Rectal smooth muscle tissue (tissue), 1 donor: ENCODE measurements around the gene DCUN1D1.

Experiments
- H3K27ac ChIP-seq: one replicate; pipeline ENCODE4 v1.7.0; 2013; ENCODE audit warnings: low read depth, low read length, inconsistent platforms
- H3K27me3 ChIP-seq: one replicate; pipeline ENCODE4 v1.7.0; 2013; ENCODE audit warnings: low read length; ENCODE audit not compliant: control insufficient read depth, insufficient read depth
- H3K36me3 ChIP-seq: one replicate; pipeline ENCODE4 v1.7.0; 2013; ENCODE audit warnings: low read length; ENCODE audit not compliant: control insufficient read depth, insufficient read depth
- H3K4me1 ChIP-seq: one replicate; pipeline ENCODE4 v1.7.0; 2013; ENCODE audit warnings: low read length; ENCODE audit not compliant: control insufficient read depth, insufficient read depth
- H3K4me3 ChIP-seq: one replicate; pipeline ENCODE4 v1.7.0; 2013; ENCODE audit warnings: low read length
- H3K9ac ChIP-seq: one replicate; pipeline ENCODE4 v1.7.0; 2013; ENCODE audit warnings: low read length

DCUN1D1 gene

GRCh38 chr3:182902236-182902635 lies 78.1 kb downstream of the DCUN1D1 start:
- peaks cover 6% of the 10 kb centered on the region for H3K36me3 ChIP-seq
- no peak overlapping the region for H3K4me3 ChIP-seq
- no peak overlapping the region for H3K9ac ChIP-seq
- no peaks in the 10 kb centered on the region for H3K27me3 ChIP-seq
- H3K4me1 ChIP-seq: no peaks in the 10 kb centered on the region
- no peak overlapping the region for H3K27ac ChIP-seq

DNA sequence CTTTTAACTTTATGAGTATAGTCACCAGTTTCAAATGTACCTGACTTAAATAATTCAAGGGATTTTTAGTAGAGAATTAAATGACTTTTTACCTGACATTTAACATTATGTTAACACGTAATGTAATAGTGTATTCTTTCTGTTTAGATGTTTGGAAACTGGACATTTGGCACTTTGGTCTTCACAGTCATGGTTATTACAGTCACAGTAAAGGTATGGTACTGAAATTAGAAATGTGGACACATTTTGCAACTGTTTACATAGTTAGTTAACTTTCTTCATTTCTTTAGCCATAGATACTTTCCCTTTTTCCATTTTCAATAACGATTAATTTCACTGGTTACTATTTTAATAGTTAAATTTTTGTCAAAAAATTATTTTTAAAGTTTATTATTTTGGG lies 83.8 kb downstream of the DCUN1D1 start:
- Histone ChIP-seq H3K9ac (no peak overlapping the region), H3K27ac (no peak overlapping the region), H3K4me1 (no peaks in the 10 kb centered on the region), H3K36me3 (peaks cover 5% of the 10 kb centered on the region), H3K4me3 (no peak overlapping the region), H3K27me3 (no peaks in the 10 kb centered on the region)

DNA sequence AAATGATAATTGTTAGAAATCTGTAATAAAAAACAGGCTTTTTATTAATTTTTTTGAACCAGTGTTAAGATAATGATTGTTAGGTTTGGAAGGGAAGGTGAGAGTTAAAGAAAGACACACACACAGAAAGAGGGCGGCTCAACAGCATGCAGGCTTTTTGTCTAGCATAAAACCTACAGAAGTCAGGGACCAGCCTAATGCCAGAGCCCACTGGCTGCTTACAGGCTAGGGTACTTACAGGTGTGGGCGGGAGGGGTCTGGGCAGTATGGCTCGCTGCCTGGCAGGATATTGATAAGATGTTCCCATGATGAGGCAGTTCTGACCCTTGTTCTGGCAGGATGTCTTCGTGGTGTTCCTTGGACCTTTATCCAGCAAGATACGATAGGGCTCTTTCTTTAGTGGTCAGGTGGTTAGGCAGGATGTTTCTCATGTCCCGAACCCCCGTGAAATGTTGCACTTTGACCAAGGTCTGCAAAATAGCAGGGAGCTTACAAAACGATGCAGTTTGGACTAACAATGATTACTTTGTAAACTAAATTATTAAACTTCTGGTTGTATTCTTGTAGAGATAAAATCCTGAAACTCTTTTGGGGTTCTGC lies 84.7 kb downstream of the DCUN1D1 start:
- Histone ChIP-seq H3K4me3 (no peak overlapping the region), H3K4me1 (no peaks in the 10 kb centered on the region), H3K36me3 (peaks cover 7% of the 10 kb centered on the region), H3K27ac (no peak overlapping the region), H3K9ac (no peak overlapping the region), H3K27me3 (no peaks in the 10 kb centered on the region)

DNA sequence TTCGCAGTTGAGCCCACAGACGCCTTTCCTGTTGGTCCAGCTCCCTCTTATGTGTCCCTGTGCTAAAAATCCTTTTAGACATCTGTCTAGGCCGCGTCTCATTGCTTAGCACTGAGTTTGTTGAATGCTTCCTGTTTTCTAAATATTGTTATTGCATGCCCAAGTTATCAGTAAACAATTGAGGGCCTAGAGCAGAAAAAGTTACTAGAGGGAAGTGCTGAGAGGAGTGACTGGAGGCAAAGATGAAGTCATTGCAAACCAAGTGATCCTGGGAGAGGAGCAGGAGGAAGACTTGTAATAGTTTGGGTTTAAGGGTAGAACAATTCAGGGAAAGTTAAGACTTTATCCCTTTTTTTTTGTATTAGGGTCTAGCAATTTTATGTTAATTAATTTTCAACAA lies 88.1 kb downstream of the DCUN1D1 start:
- H3K4me1 ChIP-seq: no peaks in the 10 kb centered on the region
- peaks cover 16% of the 10 kb centered on the region for H3K36me3 ChIP-seq
- H3K27me3 ChIP-seq: no peaks in the 10 kb centered on the region
- no peak overlapping the region for H3K27ac ChIP-seq
- H3K9ac ChIP-seq: no peak overlapping the region
- no peak overlapping the region for H3K4me3 ChIP-seq

- Histone ChIP-seq H3K4me3 (no peak overlapping the region), H3K9ac (no peak overlapping the region), H3K27me3 (no peaks in the 10 kb centered on the region), H3K36me3 (peaks cover 20% of the 10 kb centered on the region), H3K4me1 (no peaks in the 10 kb centered on the region), H3K27ac (no peak overlapping the region)
Observed at GRCh38 chr3:182891364-182891763, 89.0 kb downstream of the DCUN1D1 start.

GRCh38 chr3:182889948-182890629 lies 90.2 kb downstream of the DCUN1D1 start:
- Histone ChIP-seq H3K27me3 (no peaks in the 10 kb centered on the region), H3K4me1 (no peaks in the 10 kb centered on the region), H3K27ac (no peak overlapping the region), H3K4me3 (no peak overlapping the region), H3K9ac (no peak overlapping the region), H3K36me3 (peaks cover 20% of the 10 kb centered on the region)
